B cell (primary cell): Measurements from ENCODE around the gene KCNH3. TPM values are rescaled to one million over a fixed set of nuclear protein-coding genes. Genes with fewer than 3 reads are reported as not detected.

Experiments
- ATAC-seq: fragments of 200-7000 bp; cut with Tn5 transposase; one replicate; pipeline ENCODE4 v1.10.0; 2021; ENCODE audit warnings: low read depth, mild to moderate bottlenecking, moderate number of reproducible peaks, moderate library complexity
- CTCF ChIA-PET: fragments of 350-600 bp; sonication (Branson Sonifier 250); formaldehyde crosslinking; loops from one replicate; lab custom pipeline; 2021; ENCODE audit warnings: antibody characterized with exemption, inconsistent platforms; lab: Charles Lee
- POLR2A ChIA-PET: fragments of 350-600 bp; sonication (Branson Sonifier 250); formaldehyde crosslinking; loops from one replicate; lab custom pipeline; 2021; ENCODE audit warnings: antibody characterized with exemption; lab: Charles Lee
- DNase-seq: peaks from one replicate; pipeline ENCODE4 v3.0.0; 2013
- H2AFZ ChIP-seq: 2 replicates; pipeline ENCODE4 v1.6.1; 2012; ENCODE audit warnings: mild to moderate bottlenecking, low read depth, low read length; ENCODE audit not compliant: insufficient read depth, poor library complexity, severe bottlenecking
- H3K27ac ChIP-seq, 2 donors: 1 replicate in 1 of 2; 2 replicates in 1 of 2; pipeline ENCODE4 v1.5.1; 2012 to 2013; ENCODE audit warnings: low read length in 2 of 2, mild to moderate bottlenecking in 2 of 2, moderate library complexity in 1 of 2
- H3K27me3 ChIP-seq, 4 experiments: fragments of 200-600 bp in 1 of 4; sonication (generic) in 1 of 4; replicated peaks in 1 of 4; 1 replicate in 2 of 4; 2 replicates in 2 of 4; pipeline versions ENCODE4 v1.6.1 to v1.7.0; 2013 to 2016; ENCODE audit warnings: low read length in 3 of 4, mild to moderate bottlenecking in 2 of 4, mixed read lengths in 1 of 4, moderate library complexity in 1 of 4; ENCODE audit not compliant: insufficient read depth in 4 of 4, control insufficient read depth in 3 of 4; ENCODE audit errors: control extremely low read depth in 1 of 4
- H3K36me3 ChIP-seq, 2 experiments: replicated peaks in 1 of 2; 1 replicate in 1 of 2; 2 replicates in 1 of 2; pipeline versions ENCODE4 v1.6.1 to v1.7.1; 2013; ENCODE audit warnings: low read length in 1 of 2; ENCODE audit not compliant: insufficient read depth in 2 of 2, control insufficient read depth in 1 of 2; ENCODE audit errors: control extremely low read depth in 1 of 2, extremely low read depth in 1 of 2
- H3K4me1 ChIP-seq, 2 donors: fragments of 200-600 bp in 1 of 2; sonication (generic) in 1 of 2; 1 replicate in 1 of 2; 2 replicates in 1 of 2; pipeline versions ENCODE4 v1.5.1 to v1.6.1; 2013 to 2017; ENCODE audit warnings: low read length in 2 of 2; ENCODE audit not compliant: control insufficient read depth in 2 of 2, insufficient read depth in 2 of 2
- H3K4me2 ChIP-seq: replicated peaks from 2 replicates; pipeline ENCODE3; 2012; ENCODE audit warnings: mild to moderate bottlenecking, low read depth, low read length; ENCODE audit not compliant: poor library complexity, severe bottlenecking
- H3K4me3 ChIP-seq, 5 experiments: fragments of 200-600 bp in 1 of 5; sonication (generic) in 1 of 5; 1 replicate in 3 of 5; 2 replicates in 2 of 5; pipeline versions ENCODE4 v1.5.1 to v1.7.0; 2011 to 2016; ENCODE audit warnings: low read length in 4 of 5, mild to moderate bottlenecking in 4 of 5, low read depth in 2 of 5, control low read depth in 1 of 5, moderate library complexity in 1 of 5; ENCODE audit not compliant: insufficient read depth in 1 of 5; ENCODE audit errors: control extremely low read depth in 1 of 5, extremely low read depth in 1 of 5
- H3K79me2 ChIP-seq: fragments of 200-600 bp; sonication (generic); one replicate; pipeline ENCODE4 v1.6.0; 2016; ENCODE audit warnings: low read length; ENCODE audit not compliant: control insufficient read depth, insufficient read depth
- H3K9ac ChIP-seq: fragments of 200-600 bp; sonication (generic); 2 replicates; pipeline ENCODE4 v1.6.1; 2017; ENCODE audit warnings: mild to moderate bottlenecking, low read length, moderate library complexity
- H3K9me3 ChIP-seq, 3 donors: one replicate each; pipeline versions ENCODE4 v1.6.1 to v1.7.1; 2013; ENCODE audit warnings: low read length in 2 of 3; ENCODE audit not compliant: control insufficient read depth in 2 of 3, insufficient read depth in 1 of 3; ENCODE audit errors: control extremely low read depth in 1 of 3
- H4K20me1 ChIP-seq: 2 replicates; pipeline ENCODE4 v1.6.0; 2012; ENCODE audit warnings: mild to moderate bottlenecking, low read length; ENCODE audit not compliant: insufficient read depth, control insufficient read depth, poor library complexity, severe bottlenecking
- H3K27ac Mint-ChIP-seq: one replicate; pipeline ENCODE4 v1.8.0; 2021; ENCODE audit warnings: mixed read lengths
- H3K27me3 Mint-ChIP-seq: one replicate; pipeline ENCODE4 v1.8.0; 2021; ENCODE audit warnings: mixed read lengths
- H3K4me1 Mint-ChIP-seq: one replicate; pipeline ENCODE4 v1.8.0; 2021; ENCODE audit warnings: mixed read lengths
- H3K4me3 Mint-ChIP-seq: one replicate; pipeline ENCODE4 v1.8.0; 2021; ENCODE audit warnings: mixed read lengths
- H3K9me3 Mint-ChIP-seq: one replicate; pipeline ENCODE4 v1.8.0; 2022; ENCODE audit warnings: mixed read lengths; ENCODE audit not compliant: insufficient read depth
- CTCF ChIP-seq: fragments of 200-600 bp; IDR thresholded peaks from one replicate; pipeline ENCODE4 v1.8.0; 2022; ENCODE audit warnings: antibody characterized with exemption, mild to moderate bottlenecking
- EZH2 ChIP-seq: IDR thresholded peaks from 2 replicates; pipeline ENCODE4 v1.6.1; 2012; ENCODE audit warnings: borderline replicate concordance, low read depth, mild to moderate bottlenecking, moderate library complexity, low read length; ENCODE audit not compliant: insufficient read depth, poor library complexity, severe bottlenecking
- WGBS: methylation state at CpG from one replicate; pipeline ENCODE4 v1.1.5; 2013; ENCODE audit warnings: missing lambda C conversion rate; ENCODE audit not compliant: insufficient coverage; 5-methylcytosine and 5-hydroxymethylcytosine counted together
- intact Hi-C: fragments of 100-400 bp; cut with micrococcal nuclease; formaldehyde crosslinking; loops from one replicate; pipeline ENCODE4 v1.10.0; 2022
- polyA plus RNA-seq: library from polyadenylated mRNA; depleted of rRNA; stranded (reverse); fragments of >200 nt; gene quantifications from 2 replicates; pipeline ENCODE4 v1.2.3, GENCODE V29; 2012
- total RNA-seq, 2 donors: library from RNA; stranded (reverse); fragments of 120-200 nt in 1 of 2; gene quantifications; 1 replicate in 1 of 2; 2 replicates in 1 of 2; pipeline versions ENCODE4 v1.2.3 to v1.2.4, GENCODE V29; 2013 to 2022

The KCNH3 gene
- total and polyA plus RNA-seq, 2 donors (not counting 1 experiment from before 2014, with no cell fraction given), result 0.49 to 0.54 TPM

DNA sequence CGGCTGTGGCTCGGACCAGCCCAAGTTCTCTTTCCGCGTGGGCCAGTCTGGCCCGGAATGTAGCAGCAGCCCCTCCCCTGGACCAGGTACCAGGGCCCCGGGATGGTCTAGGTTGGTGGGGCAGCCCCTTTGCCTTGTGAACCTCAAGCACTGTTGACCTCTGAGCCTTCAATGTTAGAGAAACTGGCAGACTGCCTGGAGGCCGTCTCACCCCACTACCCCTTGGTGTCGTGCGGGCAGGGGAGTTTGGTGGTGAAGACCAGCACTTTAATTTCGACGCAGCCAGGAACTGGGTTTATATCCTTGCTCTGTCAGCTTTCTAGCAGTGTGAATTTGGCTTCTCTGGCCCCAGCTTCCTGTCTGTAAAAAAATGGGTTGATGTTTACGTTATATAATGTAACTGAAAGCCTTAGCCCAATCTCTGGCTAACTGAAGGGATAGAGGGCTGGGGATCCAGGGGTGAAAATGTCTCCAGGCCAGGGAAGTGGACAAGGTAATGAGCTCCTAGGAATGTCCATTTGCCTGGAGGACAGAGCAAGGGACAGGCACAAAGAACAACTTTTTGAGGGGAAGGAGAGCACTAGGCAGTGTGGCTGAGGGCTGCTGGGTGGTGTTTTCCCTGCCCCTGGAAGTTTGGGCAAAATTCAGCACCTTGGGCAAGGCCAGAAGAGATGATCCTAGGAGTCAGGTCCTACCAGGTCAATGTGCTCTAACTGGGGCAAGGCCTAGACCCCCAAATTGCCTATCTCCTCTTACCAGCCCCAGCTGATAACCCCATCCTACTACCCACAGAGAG, 17.8 kb downstream of the KCNH3 start:
- DNase-seq, result no peak
- Histone ChIP-seq H4K20me1 (no peaks in the 10 kb centered on the region), H3K36me3 (peaks cover 0 to 41% of the 10 kb centered on the region in 2 experiments), H2AFZ (no peak overlapping the region), H3K4me2 (no peak overlapping the region), H3K4me3 (no peak overlapping the region), H3K4me1 (no peaks in the 10 kb centered on the region), H3K79me2 (no peaks in the 10 kb centered on the region), H3K9me3 (no peaks in the 10 kb centered on the region), H3K27me3 (no peaks in the 10 kb centered on the region), H3K9ac (no peak overlapping the region), H3K27ac (no peak overlapping the region)
- no peak overlapping the region for H3K4me3 Mint-ChIP-seq
- ATAC-seq, result no peak
- no peak for TF ChIP-seq CTCF
- TF ChIP-seq EZH2, result no peak
- CTCF ChIA-PET, result interaction anchor here (0.7 to 1.7 kb wide), 3 partner anchors 198 to 271 kb away, joined by 3 to 4 read pairs (median 4); no protein-coding TSS in a partner anchor
- POLR2A ChIA-PET, result no interaction called here
- no peaks in the 10 kb centered on the region for H3K4me1 Mint-ChIP-seq
- no peaks in the 10 kb centered on the region for H3K27me3 Mint-ChIP-seq
- intact Hi-C loops, result no loop called here
- 91% methylated on average over 12 of the region's 12 CpGs for WGBS
- no peak overlapping the region for H3K27ac Mint-ChIP-seq
- H3K9me3 Mint-ChIP-seq, result no peaks in the 10 kb centered on the region
